Measurements from ENCODE around the gene MXD3.

The MXD3 gene

DNA sequence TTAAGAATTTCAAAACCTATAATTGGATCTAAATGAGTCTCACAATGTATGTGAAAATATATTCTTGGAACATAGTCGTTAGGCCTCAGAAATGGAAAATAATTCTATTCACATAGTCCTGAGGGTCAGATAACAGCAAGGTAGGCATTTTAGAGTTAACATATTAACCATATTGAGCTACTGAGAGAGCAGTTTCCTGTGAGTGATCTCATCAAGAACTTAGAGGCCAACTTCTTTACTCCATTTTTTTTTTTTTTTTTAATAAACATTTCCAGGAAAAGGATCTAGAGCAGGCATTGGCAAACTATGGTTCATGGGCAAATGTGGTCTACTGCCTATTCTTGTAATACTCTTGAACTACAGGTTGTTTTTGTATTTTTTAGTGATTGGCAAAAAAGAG is 34.8 kb downstream of the MXD3 start:
- Histone ChIP-seq H3K27me3 (ENCODE audit: insufficient read depth, low read depth) (no peaks in the 10 kb centered on the region), H3K36me3 (ENCODE audit: insufficient read depth) (no peaks in the 10 kb centered on the region), H3K9ac (no peak overlapping the region), H3K4me3 (IDR thresholded peaks at IDR 0.05; ENCODE audit: insufficient read depth, low read depth, low read length) (no peak overlapping the region), H3K4me1 (ENCODE audit: low read depth, poor library complexity, severe bottlenecking) (no peaks in the 10 kb centered on the region), H4K20me1 (ENCODE audit: insufficient read depth) (no peaks in the 10 kb centered on the region), H3K79me2 (ENCODE audit: insufficient read depth, low read depth) (no peaks in the 10 kb centered on the region), H3K4me2 (no peak overlapping the region), H2AFZ (ENCODE audit: low read depth) (no peak overlapping the region), H3K27ac (no peak overlapping the region)
- TF ChIP-seq, protein P1, sequence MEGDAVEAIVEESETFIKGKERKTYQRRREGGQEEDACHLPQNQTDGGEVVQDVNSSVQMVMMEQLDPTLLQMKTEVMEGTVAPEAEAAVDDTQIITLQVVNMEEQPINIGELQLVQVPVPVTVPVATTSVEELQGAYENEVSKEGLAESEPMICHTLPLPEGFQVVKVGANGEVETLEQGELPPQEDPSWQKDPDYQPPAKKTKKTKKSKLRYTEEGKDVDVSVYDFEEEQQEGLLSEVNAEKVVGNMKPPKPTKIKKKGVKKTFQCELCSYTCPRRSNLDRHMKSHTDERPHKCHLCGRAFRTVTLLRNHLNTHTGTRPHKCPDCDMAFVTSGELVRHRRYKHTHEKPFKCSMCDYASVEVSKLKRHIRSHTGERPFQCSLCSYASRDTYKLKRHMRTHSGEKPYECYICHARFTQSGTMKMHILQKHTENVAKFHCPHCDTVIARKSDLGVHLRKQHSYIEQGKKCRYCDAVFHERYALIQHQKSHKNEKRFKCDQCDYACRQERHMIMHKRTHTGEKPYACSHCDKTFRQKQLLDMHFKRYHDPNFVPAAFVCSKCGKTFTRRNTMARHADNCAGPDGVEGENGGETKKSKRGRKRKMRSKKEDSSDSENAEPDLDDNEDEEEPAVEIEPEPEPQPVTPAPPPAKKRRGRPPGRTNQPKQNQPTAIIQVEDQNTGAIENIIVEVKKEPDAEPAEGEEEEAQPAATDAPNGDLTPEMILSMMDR (conservative IDR thresholded peaks at IDR 0.05; ENCODE audit: low read depth, low read length) = no peak

DNA sequence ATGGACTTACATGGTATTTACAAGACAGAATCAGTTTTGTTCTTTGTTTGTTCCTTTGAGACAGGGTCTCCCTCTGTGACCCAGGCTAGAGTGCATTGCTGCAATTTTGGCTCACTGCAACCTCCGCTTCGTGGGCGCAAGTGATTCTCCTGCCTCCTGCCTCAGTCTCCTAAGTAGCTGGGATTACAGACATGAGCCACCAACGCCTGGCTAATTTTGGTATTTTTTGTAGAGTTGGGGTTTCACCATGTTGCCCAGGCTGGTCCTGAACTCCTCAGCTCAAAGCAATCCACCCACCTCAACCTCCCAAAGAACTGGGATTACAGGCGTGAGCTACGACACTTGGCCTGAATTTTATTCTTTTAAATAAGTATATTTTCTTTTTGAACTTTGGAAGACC is 35.8 kb downstream of the MXD3 start:
- Histone ChIP-seq H3K27me3 (ENCODE audit: insufficient read depth, low read depth) (no peaks in the 10 kb centered on the region), H3K27ac (no peak overlapping the region), H3K4me2 (no peak overlapping the region), H3K4me1 (ENCODE audit: low read depth, poor library complexity, severe bottlenecking) (no peaks in the 10 kb centered on the region), H2AFZ (ENCODE audit: low read depth) (no peak overlapping the region), H4K20me1 (ENCODE audit: insufficient read depth) (no peaks in the 10 kb centered on the region), H3K4me3 (IDR thresholded peaks at IDR 0.05; ENCODE audit: insufficient read depth, low read depth, low read length) (no peak overlapping the region), H3K79me2 (ENCODE audit: insufficient read depth, low read depth) (no peaks in the 10 kb centered on the region), H3K9ac (no peak overlapping the region), H3K36me3 (ENCODE audit: insufficient read depth) (no peaks in the 10 kb centered on the region)
- TF ChIP-seq, protein P1 (conservative IDR thresholded peaks at IDR 0.05; ENCODE audit: low read depth, low read length) = no peak

DNA sequence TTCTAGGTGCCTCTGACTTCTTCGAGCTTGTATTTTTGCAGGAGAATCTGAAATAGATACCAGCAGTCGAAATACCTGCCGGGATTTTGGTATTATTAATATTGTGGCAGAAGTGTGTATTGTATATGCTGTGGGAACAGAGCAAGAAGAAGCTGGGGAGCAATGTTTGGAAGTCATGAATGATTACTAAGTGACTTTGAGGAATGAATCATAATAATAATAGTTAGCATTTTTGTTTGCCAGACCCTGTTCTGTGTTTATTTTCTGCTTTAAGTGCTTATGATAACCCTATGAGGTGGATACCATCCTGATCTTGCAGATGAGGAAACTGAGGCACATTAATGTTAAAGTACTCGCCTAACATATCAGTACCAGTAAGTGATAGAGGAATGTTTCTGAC is 40.6 kb downstream of the MXD3 start:
- Histone ChIP-seq H4K20me1 (ENCODE audit: insufficient read depth) (no peaks in the 10 kb centered on the region), H3K36me3 (ENCODE audit: insufficient read depth) (no peaks in the 10 kb centered on the region), H3K4me2 (no peak overlapping the region), H3K27ac (no peak overlapping the region), H3K27me3 (ENCODE audit: insufficient read depth, low read depth) (no peaks in the 10 kb centered on the region), H3K4me1 (ENCODE audit: low read depth, poor library complexity, severe bottlenecking) (no peaks in the 10 kb centered on the region), H3K4me3 (IDR thresholded peaks at IDR 0.05; ENCODE audit: insufficient read depth, low read depth, low read length) (no peak overlapping the region), H3K79me2 (ENCODE audit: insufficient read depth, low read depth) (no peaks in the 10 kb centered on the region), H2AFZ (ENCODE audit: low read depth) (no peak overlapping the region), H3K9ac (no peak overlapping the region)
- TF ChIP-seq, protein P1 (conservative IDR thresholded peaks at IDR 0.05; ENCODE audit: low read depth, low read length) = no peak

DNA sequence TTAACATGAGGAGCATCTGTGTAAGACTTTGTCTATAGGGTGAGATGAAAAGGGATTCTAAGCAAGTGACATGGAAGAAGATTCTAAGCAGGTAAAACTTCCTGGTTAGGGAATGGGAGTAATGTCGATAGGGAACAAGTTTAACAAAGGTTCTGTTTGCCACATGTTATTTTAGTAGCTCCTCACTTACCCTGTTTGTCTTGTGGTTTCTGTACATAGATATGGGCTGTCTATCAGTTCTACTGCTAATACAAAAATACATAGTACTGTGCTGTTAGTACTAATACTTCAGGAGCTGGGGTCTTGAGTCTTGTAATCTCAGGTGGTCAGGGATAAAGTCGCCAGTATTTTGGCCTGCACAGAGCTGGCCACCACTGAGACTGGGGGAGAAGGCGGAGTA is 41.0 kb downstream of the MXD3 start:
- H3K36me3 ChIP-seq (ENCODE audit: insufficient read depth) = no peaks in the 10 kb centered on the region

More for the DNA sequence above, 41.0 kb downstream of the MXD3 start:
- Histone ChIP-seq H3K4me1 (ENCODE audit: low read depth, poor library complexity, severe bottlenecking) (no peaks in the 10 kb centered on the region), H3K9ac (no peak overlapping the region), H3K27me3 (ENCODE audit: insufficient read depth, low read depth) (no peaks in the 10 kb centered on the region), H3K4me2 (no peak overlapping the region), H2AFZ (ENCODE audit: low read depth) (no peak overlapping the region), H3K79me2 (ENCODE audit: insufficient read depth, low read depth) (no peaks in the 10 kb centered on the region), H3K27ac (no peak overlapping the region), H3K4me3 (IDR thresholded peaks at IDR 0.05; ENCODE audit: insufficient read depth, low read depth, low read length) (no peak overlapping the region), H4K20me1 (ENCODE audit: insufficient read depth) (no peaks in the 10 kb centered on the region)
- TF ChIP-seq, protein P1 (conservative IDR thresholded peaks at IDR 0.05; ENCODE audit: low read depth, low read length) = no peak

All from KMS-11 (cell line).